Mesothelial cell of epicardium (in vitro differentiated cells): ENCODE measurements around the gene AFF2. TPM values are rescaled to one million over a fixed set of nuclear protein-coding genes. Genes with fewer than 3 reads are reported as not detected.

ENCODE experiments used
- DNase-seq, 2 experiments: peaks; one replicate each; pipeline ENCODE4 v3.0.0; 2021; ENCODE audit warnings: low spot score in 2 of 2; ENCODE audit not compliant: unreplicated experiment in 2 of 2
- H3K27ac Mint-ChIP-seq: 2 replicates; pipeline ENCODE4 v1.8.0; 2021; ENCODE audit warnings: mixed read lengths
- H3K27me3 Mint-ChIP-seq: 2 replicates; pipeline ENCODE4 v1.8.0; 2021; ENCODE audit warnings: low read depth, mixed read lengths
- H3K36me3 Mint-ChIP-seq: 2 replicates; pipeline ENCODE4 v1.8.0; 2021; ENCODE audit warnings: mixed read lengths
- H3K4me1 Mint-ChIP-seq: 2 replicates; pipeline ENCODE4 v1.8.0; 2021; ENCODE audit warnings: mixed read lengths
- H3K4me3 Mint-ChIP-seq: 2 replicates; pipeline ENCODE4 v1.8.0; 2021; ENCODE audit warnings: mild to moderate bottlenecking, moderate library complexity, mixed read lengths
- H3K9me3 Mint-ChIP-seq: 2 replicates; pipeline ENCODE4 v1.8.0; 2021; ENCODE audit warnings: mixed read lengths
- total RNA-seq: library from RNA; stranded (reverse); gene quantifications from 3 replicates; pipeline ENCODE4 v1.2.1, GENCODE V29; 2021
- TF ChIP-seq, protein P1 (sequence below): fragments of 200-600 bp; sonication (generic); IDR thresholded peaks from one replicate; pipeline ENCODE4 v1.5.0; 2021; ENCODE audit warnings: antibody characterized with exemption; ENCODE audit not compliant: unreplicated experiment

Gene AFF2
- total RNA-seq, 1 donor from 2014 or later: 5.8 TPM

DNA sequence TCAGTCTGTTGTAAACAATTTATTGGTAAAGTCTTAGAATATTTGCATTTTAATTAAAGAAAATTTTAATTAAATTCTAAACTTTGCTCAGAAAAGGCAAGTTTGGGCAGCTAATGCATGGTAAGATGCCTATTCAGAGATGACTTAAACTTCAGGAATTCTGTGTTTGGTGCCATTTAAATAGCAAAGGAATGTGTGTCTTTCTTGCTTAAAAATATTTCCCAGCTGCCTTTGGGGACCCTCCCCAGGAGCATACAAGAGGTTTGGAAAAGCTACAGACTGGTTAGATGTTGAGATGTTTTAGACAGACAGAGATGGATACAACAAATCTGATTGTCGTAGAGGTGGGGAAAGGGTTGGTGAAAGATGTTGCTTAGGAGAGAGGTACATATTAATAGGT, 36.5 kb downstream of the AFF2 start:
- Mint-ChIP-seq H3K27me3 (no peaks in the 10 kb centered on the region), H3K9me3 (peaks cover 13% of the 10 kb centered on the region), H3K27ac (no peak overlapping the region), H3K4me1 (no peaks in the 10 kb centered on the region), H3K4me3 (no peak overlapping the region), H3K36me3 (no peaks in the 10 kb centered on the region)
- TF ChIP-seq, protein P1, sequence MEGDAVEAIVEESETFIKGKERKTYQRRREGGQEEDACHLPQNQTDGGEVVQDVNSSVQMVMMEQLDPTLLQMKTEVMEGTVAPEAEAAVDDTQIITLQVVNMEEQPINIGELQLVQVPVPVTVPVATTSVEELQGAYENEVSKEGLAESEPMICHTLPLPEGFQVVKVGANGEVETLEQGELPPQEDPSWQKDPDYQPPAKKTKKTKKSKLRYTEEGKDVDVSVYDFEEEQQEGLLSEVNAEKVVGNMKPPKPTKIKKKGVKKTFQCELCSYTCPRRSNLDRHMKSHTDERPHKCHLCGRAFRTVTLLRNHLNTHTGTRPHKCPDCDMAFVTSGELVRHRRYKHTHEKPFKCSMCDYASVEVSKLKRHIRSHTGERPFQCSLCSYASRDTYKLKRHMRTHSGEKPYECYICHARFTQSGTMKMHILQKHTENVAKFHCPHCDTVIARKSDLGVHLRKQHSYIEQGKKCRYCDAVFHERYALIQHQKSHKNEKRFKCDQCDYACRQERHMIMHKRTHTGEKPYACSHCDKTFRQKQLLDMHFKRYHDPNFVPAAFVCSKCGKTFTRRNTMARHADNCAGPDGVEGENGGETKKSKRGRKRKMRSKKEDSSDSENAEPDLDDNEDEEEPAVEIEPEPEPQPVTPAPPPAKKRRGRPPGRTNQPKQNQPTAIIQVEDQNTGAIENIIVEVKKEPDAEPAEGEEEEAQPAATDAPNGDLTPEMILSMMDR: no peak
- no peak for DNase-seq

DNA sequence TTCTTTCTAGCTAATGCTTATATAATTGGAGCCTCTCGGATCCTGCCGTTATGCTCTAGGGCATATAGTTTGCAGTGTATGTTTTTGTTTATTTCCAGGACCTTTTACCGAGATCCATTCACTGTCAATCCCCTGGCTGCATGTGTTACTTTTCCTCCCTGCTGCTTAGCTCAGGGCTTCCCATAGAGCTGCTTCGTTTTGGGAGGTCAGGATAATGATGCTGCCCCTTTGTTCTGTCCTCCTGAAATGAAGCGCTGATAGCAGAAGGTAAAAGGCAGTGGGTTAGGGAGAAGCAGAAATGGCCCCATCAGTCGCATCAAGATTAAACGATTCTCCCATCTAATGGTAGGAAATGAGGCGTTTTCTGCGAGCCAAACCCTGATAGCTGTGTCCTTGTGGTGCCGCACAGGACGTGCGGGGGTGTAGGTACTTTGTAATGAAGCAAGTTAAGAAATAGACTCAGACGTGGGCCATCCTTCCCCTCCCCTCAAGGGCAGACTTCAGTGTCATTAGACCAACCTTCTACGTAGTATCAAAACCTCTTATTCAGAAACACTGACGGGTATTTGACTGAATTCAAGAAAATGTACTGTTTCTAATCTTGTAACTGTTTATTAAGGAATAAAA, 37.3 kb downstream of the AFF2 start:
- H3K27ac Mint-ChIP-seq: no peak overlapping the region

DNA sequence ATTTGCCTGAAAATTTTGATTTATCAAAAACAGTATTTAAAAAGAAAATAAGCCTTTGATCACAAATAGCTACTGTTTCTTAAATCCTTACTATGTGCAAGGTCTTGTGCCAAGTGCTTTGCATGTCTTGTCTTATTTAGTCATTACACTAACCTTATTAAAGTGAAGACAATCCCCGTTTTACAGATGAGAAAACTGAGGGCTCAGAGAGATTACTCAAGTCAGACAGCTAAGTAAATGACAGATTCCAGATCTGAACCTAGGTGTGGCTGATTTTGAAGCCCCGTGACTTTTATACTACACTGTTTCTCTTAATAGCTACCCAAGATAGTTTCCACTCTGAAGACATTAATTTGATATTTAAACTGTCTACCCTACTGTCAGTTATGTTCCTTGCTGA, 38.2 kb downstream of the AFF2 start:
- Mint-ChIP-seq H3K4me1 (no peaks in the 10 kb centered on the region), H3K4me3 (no peak overlapping the region), H3K27ac (no peak overlapping the region), H3K27me3 (no peaks in the 10 kb centered on the region), H3K9me3 (peaks cover 6% of the 10 kb centered on the region), H3K36me3 (no peaks in the 10 kb centered on the region)
- TF ChIP-seq, protein P1: no peak
- DNase-seq: no peak

More for the DNA sequence above, 37.3 kb downstream of the AFF2 start:
- H3K4me1 Mint-ChIP-seq: no peaks in the 10 kb centered on the region
- no peak for DNase-seq
- no peaks in the 10 kb centered on the region for H3K36me3 Mint-ChIP-seq
- H3K4me3 Mint-ChIP-seq: no peak overlapping the region
- H3K27me3 Mint-ChIP-seq: no peaks in the 10 kb centered on the region
- H3K9me3 Mint-ChIP-seq: peaks cover 8% of the 10 kb centered on the region
- TF ChIP-seq, protein P1: no peak

DNA sequence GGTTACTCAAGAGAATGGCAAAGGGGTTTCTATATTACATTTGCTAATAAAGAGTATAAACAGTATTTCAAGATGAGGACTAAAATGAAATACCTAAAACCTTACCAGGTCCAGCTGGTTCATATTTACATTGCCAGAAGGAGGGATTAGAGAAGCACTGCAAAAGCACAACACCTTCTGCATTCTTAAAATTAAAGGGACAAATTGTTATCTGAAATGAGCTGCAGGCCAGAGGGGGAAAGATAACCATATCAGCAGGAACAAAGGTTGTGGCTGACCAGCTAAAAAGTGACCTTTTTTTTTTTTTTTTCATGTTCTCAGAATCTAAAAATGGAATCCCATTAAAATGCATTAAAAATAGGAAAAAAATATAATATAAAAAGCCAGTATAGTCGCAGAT, 39.7 kb downstream of the AFF2 start:
- TF ChIP-seq, protein P1: no peak
- H3K4me1 Mint-ChIP-seq: no peaks in the 10 kb centered on the region
- no peak for DNase-seq
- no peaks in the 10 kb centered on the region for H3K27me3 Mint-ChIP-seq
- no peaks in the 10 kb centered on the region for H3K36me3 Mint-ChIP-seq
- H3K9me3 Mint-ChIP-seq: peaks cover 13% of the 10 kb centered on the region
- no peak overlapping the region for H3K27ac Mint-ChIP-seq
- no peak overlapping the region for H3K4me3 Mint-ChIP-seq

DNA sequence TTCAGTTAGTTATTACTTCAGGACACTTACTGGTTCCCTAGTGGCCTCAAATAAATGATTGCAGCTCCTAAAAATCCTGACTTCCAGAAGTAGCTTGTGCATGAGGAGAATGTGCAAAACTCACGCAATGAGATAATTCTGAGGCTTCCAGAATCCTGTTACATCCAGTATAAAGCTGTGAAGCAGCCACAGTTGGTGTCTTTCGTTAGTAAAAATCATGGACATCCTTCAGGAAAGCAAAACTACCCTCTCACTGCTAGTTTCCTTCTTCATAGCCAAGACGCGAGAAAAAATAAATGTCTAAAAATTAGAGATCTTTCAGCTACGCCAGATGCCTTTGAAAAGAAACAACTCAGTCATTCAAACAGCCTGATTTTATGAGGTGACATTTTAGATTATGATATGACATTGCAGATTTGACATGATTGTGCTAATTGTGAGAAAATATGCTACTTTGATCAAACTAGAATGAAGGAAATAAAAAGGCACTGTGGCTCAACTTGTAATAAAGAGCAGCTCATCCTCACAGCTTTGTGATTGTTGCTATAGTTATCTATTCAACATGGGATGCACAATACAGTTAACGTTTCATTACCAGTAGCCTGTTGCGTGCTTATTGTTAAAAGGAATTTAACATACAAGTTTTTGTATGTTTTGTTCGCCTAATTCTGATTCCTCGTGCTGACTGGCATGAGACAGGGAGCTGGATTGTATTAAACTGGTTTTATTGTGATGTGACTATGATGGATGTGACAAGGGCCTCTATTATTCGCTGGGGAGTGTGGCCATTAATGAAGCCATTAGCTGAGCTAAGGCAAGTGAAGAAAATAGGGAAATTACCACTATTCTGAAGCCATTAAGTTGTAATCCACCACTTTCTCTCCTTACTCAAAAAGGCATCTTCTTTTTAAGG, 40.5 kb downstream of the AFF2 start:
- Mint-ChIP-seq H3K27ac (no peak overlapping the region), H3K9me3 (peaks cover 9% of the 10 kb centered on the region), H3K36me3 (no peaks in the 10 kb centered on the region), H3K4me3 (no peak overlapping the region), H3K4me1 (no peaks in the 10 kb centered on the region), H3K27me3 (no peaks in the 10 kb centered on the region)
- no peak for DNase-seq
- TF ChIP-seq, protein P1: no peak
